HT1080 (cell line): ENCODE results near the gene ACTL9. TPM values are rescaled to one million over a fixed set of nuclear protein-coding genes. Genes with fewer than 3 reads are reported as not detected.

Source experiments
- DNase-seq: peaks from one replicate; pipeline ENCODE4 v3.0.0-alpha.2; 2015; ENCODE audit warnings: low read depth
- total RNA-seq: library from RNA; depleted of rRNA; stranded (reverse); fragments of >200 nt; shearing (Covaris generic); gene quantifications from 2 replicates; pipeline ENCODE4 v1.2.3, GENCODE V29; 2014

The ACTL9 gene
- total RNA-seq, 1 experiment from 2014 or later, result not detected

DNA sequence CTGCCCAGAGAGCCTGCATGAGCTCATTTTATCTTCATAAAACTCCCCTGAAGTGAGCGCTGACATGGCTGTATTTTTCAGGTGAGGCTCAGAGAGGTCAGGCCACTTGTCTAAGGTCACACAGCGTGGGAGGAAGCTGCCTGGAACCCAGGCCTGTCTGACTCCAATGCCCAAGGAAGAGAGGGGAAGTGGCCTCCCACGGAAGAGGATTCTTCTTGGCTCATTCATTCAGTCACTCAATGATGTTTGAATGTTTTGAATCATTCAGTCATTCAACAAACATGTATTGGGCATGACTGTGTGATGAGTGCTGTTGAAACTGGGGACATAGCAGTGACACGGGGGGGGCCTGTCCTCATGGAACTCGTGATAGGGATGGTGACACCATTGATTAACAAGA is 12.0 kb downstream of the ACTL9 start:
- DNase-seq, result no peak

DNA sequence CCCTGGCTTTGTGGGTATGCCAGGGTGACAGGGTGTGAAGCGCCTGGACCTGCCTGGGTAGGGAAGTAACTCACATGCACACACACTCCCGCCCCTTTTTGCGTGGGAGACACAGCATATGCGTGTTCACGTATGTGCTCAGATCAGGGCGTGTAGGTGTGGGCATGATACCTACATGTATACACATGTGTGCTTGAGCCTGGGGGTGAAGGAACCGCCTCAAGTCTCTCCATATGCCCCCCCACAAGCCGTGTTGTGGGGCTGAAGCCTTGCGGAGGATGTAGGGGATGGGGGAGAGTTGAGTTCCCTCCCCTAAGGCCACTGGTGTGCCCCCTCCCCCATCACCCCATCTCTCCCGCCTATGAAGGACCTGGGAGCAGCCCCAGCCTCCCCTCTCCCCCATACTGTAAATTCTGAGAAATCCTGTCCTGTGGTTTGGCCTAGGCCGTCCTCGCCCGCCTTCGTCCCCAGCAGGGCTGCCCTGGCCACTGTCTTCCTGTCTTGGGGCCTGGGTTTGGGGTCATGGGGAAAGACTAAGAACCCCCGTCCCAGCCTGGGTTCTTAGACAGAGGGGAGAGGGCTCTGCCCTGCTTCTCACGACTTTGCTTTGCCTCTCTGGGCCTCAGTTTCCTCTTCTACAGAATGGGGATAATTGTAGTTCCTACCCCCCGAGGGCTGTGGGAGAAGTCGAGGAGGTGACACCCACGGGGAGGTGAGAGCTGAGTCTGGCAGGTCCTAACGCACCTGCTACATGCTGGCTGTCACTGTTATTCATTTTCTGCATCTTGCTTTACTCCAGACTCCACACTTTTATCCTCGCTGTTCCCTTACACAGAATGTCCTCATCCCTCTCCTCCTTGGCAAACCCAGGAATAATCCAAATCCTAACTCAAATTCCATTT is 14.3 kb downstream of the ACTL9 start:
- no peak for DNase-seq

DNA sequence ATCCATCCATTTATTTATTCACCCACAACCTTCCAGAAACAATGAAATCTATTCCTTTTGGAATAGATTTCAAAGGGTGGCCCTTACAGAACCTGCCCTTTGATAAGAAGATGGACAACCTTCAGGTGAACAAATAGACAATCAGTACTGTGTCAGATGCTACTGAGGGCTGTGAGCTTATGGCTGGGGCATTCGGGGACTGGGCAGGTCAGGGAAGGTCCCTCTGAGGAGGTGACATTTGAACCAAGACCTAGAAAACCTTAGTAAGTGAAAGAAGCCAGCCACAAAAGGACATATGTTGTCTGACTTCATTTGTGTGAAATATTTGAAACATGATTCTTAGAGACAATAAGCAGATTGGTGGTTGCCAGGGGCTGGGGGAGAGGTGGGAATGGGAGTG is 15.7 kb downstream of the ACTL9 start:
- DNase-seq, result no peak

DNA sequence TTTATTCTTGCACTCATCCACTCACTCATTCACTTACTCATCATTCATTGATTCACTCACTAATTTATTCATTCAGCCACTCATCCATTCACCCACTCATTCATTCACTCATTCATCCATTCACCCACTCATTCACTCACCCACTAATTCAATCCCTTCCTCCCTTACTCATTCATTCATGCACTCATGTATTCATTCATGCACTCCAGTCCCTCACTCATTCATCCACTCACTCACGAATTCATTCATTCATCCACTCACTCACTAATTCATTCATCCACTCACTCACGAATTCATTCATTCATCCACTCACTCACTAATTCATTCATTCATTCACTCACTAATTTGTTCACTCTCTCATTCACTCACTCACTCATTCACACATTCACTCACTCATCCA is 16.1 kb downstream of the ACTL9 start:
- DNase-seq, result no peak

DNA sequence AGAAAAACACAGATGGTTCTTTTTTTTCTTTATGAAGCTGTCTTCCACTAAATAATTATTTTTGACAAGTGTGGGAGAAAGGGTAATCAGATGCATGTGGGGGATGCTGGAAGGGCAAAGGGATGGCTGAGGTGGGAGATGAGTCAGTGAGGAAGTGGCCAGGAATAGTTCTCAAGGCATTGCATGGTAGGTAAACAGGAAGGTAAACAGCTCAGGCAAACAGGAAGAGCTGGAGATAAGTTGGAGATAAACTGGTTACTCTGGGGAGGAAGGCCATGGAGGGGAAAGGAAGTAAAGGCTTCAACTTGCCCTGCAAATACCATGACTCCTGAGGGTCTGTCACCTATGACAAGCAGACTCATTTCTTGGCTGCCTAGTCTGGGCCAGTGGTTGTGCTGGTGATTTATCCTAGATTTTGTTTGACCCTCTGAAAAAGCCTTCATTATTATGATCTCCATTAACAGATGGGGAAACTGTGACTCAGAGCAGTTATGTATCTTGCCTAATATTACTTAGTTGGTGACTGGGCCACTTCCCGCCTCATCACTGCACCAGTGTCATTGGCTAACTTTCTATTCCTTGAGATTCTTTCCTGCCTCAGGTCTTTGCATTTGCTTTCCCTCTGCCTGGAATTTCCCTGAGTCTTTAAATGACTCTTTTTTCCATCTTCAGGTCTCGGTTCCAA is 17.1 kb downstream of the ACTL9 start:
- DNase-seq, result no peak

DNA sequence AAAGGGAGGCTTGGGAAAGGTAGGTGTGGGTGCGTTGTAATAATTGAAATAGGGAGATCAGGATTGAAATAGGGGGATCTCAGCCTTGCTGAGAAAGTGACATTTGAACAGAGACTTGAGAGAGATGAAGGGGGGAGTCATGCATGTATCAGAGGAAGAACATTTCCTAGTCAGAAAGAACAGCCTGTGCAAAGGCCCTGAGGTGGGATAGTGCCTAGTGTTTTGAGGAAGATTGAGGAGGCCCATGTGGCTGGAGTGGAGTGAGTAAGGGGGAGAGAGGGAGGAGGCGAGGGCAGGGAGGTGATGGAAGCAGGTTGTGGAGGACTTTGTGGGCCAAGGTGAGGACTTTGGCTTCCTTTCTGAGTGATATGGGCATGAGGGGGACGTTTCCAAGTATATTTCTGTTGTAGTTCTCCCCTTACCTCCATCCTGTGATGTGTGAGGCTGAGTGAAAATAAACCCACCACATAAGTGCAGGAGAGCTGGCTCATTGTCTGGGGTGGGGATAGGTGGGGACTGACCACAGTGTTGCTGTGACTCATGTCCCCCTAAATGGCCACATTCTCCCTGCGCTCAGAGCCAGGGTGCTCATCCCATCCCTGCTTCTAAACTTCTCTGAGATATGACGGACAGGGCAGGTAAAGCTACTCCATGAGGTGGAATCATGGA is 17.8 kb downstream of the ACTL9 start:
- DNase-seq, result no peak

DNA sequence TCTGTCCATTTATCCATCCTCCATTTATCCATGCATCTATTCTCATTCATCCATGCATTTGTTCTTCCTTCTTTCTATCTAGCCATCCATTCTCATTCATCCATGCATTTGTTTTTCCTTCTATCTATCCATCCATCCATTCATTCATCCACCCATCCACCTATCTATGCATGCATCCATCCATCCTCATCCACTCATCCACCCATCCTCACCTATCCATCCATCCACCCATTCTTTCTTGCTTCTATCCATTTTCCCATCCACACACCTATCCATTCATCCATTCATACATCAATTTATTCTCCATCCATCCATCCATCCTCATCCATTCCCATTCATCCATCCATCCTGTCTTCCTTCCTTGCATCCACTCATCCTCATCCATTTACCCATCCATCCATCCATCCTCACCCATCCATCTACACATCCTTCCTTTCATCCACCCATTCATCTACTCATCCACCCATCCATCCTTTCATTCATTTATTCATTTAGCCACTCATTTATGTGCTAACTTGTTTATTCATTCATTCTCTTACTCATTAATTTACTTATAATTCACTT is 20.3 kb downstream of the ACTL9 start:
- DNase-seq, result no peak

DNA sequence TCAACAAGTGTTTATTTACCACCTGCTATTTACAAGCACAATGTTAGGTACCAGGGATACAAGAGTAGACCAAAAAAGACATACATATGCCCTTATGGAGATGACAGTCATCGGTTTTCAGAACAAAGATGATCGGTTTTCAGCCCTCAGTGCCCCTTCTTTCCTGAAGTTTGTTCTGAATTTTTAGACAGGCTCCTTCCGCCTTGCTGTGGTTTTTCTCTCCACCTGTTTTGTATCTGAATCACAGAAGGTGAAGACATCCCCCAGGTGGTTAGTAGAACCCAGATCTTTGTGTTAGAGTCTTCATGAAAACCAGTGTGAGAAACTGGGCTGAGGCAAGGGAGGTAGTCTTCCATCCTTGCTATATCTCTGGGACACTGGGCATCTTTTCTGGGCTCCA is 23.5 kb downstream of the ACTL9 start:
- no peak for DNase-seq

DNA sequence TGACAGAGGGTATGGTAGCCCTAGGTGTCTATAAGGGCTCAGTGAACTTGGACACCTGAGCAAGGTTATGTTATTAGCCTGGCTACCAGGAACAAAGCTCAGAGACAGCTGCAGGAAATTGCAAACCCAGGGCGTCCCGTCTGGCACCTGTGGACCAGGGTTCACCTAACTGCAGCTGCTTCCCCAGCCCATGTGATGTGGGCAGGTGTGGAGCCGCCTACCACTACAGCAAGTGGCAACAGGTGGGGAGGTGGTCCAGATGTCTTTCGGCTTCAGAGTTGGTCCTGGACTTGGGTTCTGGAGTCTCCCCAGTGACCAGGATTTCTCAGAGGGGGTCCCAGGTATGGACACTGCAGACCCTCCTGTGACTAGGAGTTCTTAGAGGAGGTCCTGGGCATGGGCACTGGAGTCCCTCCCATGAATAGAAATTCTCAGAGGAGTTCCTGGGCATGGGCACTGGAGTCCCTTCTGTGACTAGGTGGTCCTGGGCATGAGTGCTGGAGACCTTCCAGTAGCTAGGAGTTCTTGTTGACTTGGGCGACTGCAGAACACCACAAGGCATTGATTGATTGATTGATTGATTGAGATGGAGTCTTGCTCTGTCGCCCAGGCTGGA is 25.2 kb downstream of the ACTL9 start:
- DNase-seq, result no peak

DNA sequence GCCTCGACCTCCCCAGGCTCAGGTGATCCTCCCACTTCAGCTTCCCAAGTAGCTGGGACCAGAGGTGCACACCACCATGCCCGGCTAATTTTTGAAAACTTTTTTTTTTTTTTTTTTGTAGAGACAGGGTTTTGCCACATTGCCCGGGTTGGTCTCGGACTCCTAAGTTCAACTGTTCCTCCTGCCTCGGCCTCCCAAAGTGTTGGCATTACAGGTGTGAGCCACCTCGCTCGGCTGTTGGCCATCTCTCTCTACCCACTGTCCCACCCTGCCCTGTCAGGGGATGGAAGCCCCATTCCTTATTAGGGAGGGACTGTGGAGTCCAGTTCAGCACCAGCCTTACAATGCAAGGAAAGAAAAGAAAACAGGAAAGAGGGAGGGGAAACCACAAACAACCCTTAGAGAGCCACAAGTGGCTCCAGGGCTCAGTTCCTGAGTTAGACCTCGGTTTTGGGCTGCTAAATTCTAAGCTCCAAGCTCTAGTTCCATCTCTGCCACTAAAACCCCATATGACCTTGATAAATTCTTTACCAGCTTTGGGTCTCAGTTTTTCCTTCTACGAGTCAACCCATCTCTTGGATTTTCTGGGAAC is 31.7 kb downstream of the ACTL9 start:
- DNase-seq, result no peak

DNA sequence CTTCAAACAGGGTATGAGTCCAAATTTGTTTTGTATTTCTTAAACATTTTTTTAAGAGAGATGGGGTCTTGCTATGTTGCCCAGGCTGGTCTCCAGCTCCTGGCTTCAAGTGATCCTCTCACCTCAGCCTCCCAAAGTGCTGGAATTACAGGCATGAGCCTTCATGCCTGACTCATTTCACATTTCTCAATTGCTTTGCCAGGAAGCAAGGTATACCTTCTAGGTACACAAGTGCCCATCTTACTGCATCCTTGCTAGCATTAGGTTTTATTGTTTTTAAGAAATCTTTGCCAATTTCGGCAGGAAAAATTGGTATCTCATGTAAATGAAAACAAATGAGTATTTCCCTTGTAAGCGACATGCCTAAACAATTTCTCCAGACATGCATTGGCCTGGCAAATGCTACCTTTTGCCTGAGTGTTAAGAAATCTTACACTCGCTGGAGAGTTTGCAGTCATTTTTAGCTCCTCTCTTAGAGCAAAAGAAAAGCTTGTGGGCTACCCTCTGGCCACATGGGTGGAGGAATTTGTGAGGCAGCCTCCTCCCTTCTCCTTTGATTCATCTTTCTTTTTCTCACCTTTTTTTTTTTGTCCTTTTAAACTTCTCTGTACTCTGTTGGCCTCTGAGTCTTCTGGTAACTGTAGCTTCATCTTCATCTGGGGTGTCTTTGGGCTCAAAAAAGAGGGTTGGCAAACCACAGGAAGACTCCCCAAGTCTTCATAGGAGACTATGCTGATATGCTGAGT is 33.0 kb downstream of the ACTL9 start:
- DNase-seq, result no peak

DNA sequence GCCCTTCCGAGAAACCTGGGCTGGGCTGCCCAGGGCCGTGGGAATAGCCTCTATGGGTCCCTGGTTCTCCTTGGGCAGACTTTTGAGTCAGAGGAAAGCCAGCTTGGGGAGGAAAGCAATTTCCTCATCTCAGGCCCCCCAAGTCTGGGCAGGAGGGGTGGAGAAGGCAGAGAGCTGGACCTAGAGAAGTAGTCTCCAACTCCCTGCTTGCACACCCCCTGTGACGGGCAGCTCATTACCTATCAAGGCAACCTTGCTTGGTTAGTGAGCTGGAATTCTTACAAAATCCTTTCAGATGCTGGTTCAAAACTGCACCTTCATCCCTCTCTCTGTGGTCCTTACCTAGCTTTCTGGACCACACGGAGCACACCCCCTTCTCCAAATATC is 33.9 kb downstream of the ACTL9 start:
- DNase-seq, result no peak

DNA sequence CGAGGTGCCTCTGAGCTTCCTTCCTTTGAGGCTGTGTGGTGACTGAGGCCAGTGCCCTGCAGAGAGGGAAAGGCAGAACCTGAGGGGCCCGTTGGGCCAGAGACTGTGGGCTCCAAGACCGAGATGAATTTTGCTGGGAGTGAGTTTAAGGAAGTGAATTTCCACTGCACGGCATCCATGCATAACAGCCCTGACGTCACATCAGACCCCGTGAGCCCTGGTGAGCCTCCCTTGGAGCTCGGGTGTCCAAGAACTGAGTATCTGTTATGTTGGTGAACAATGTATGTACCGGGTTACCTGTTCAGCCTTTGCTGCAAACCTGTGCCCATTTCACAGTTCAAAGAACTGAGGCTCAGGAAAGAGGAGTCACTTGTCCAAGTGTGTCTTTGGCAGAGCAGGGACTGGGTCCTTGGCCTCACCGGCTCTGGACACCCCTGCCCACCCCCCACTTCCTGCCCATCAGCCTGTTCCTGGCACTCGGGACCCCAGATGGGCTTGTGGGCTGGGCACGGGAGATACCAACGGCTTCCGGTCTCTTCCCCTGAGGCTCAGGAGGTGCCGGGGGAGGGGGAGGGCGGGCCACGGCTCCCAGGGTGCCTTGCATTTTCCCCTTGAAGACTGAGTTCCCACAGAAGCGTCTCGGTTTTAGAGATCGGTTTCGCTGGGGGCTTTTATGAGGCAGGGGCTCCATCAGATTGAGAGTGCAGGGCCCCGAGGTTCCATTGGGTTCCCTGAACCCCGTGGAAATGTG is 34.5 kb downstream of the ACTL9 start:
- no peak for DNase-seq

DNA sequence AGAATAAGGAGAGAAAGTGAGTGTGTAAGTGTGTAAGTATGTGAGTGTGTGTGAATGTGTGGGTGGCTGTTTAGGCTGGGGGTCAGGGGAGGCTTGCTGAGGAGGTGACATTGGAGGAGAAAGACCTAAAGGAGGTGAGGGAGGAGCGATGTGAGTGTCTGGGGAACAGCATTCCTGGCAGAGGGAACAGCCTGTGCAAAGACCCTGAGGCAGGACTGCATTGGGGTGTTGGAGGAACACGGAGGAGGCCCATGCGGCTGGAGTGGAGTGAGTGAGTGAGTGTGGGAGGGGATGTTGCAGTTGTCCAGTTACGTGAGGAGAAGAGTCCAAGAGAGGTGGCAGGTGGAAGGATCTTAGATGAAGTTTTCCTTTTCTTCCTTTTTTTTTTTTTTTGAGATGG is 36.3 kb downstream of the ACTL9 start:
- DNase-seq, result no peak

DNA sequence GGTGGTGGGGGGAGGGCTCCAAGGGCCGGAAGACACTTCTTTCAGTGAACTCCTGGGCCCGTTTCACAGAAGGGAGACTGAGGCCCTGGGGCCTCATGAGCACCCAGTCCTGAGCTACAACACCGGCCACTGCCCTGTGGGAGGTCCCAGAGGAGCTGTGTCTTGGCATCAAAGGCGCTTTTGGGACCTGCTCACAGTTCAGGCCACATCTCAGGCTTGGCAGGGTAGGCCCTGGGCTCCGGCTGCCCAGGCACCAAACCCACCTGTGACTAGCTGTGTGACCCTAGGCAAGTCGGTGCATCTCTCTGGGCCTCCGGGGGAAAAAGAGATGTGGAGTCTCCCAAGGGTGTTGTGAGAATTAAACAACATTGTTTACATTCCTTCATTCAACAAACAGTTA is 38.7 kb downstream of the ACTL9 start:
- DNase-seq, result no peak

DNA sequence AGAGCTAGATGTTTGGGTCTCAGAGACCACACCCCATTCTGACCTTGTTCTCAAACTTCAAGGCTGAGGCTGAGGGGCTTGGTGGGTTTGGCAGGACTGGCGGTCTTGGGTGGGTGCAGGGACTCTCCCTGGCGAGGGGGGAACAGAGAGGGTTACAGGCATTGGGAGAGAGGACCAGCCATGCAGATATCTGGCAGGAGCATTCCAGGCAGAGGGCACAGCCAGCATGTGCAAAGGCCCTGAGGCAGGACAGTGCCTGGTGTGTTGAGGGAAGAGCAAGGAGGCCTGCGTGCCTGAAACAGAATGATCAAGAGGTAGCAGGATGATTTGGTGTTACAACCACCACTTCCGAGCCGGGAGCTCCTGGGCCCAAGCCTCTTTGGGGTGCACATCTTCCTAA is 40.7 kb downstream of the ACTL9 start:
- DNase-seq, result no peak

DNA sequence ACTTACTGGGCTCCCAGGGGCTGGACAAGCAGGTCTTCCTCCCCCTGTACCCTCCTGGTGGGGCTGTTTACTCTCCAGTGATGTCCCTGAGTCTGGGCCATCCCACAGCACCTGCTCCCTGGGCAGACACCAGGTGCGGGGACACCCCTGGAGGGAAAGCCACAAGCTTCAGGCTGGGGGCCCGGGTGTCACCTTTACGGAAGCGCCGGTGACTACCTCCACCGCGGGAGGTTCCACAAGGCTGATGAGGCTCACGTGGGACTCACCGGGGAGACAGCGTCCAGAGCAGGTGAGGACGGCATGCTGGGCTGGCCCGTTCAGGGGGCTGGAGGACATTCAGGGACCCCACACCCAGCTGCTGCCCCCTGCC is 43.3 kb downstream of the ACTL9 start:
- DNase-seq, result no peak

DNA sequence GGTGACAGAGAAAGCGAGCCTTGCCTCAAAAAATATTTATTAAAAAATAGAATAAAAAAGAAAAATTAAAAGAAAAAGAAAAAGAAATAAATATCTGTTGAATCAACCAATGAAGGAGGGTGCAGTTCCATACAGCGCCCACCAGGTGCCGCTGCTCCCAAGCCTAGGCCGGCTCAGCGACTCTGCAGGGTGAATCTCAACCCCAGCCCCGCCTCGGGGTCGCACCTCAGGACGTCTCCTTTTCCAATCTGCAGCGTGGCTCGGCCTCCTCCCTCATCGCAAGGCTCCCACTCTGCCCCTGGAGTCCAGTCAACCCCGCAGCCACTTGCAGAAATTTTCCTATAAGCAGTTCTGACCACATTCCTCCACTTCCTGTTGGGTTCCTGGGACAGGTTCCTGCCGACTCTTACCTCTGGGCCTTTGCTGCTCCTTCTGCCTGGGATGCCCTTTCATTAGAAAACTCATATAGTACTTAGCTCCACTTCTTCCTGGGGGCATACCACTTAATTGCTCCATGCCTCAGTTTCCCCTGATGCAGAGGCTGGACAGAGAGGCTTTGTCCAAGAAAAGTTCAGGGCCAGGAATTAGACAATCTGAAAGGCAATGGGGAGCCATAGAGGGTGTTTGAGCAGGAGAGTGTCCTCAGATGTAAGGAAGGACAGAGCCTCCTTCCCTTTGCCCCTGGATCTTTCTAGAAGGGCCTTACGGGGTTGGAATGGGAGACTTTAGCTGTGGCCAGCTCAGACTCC is 43.8 kb downstream of the ACTL9 start:
- peak; percentile 20 for DNase-seq

DNA sequence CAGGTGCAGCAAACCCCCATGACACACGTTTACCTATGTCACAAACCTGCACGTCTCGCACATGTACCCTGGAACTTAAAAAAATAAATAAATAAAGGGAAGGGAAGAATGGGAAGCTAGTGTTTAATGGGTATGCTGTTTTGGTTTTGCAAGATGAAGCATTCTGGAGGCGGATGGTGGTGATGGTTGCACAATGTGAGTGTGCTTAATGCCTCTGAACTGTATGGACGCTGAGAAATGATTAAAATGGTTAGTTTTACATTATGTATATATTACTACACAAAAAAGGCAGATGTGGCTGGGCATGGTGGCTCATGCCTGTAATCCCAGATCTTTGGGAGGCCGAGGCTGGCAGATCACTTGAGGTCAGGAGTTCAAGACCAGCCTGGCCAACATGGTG is 50.4 kb downstream of the ACTL9 start:
- no peak for DNase-seq
